Measurements from ENCODE around the gene VIP. TPM values are rescaled to one million over a fixed set of nuclear protein-coding genes. Genes with fewer than 3 reads are reported as not detected.

VIP gene
- total RNA-seq, 4 donors from 2014 or later, result 1.6 to 4.0 (median 2.2) TPM; not detected in 1

DNA sequence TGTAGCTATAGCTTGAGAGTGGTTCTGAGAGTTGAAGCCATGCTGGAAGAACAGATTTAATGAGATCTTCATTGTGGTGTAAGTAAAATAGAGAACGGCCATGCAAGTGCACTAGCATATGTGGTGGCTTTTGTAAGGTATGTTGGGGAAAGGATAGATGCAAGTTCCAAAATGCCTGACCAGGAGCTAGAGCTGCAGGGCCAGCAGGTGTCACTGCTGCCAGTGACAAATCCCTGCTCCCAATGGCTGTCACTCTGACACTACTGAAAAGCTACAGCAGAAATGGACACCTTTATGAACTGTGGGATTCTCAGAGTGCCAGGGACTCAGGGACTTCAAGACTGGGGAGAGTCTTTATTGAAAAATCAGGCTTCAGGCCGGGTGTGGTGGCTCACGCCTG is 23.1 kb upstream of the VIP start:
- no peaks in the 10 kb centered on the region for H3K27me3 ChIP-seq
- H3K4me1 ChIP-seq, result no peaks in the 10 kb centered on the region
- intact Hi-C loops (cut with DNase I), result no loop called here
- H3K36me3 ChIP-seq, result no peaks in the 10 kb centered on the region
- DNase-seq, result no peak
- H3K27ac ChIP-seq, result no peak overlapping the region
- no peak overlapping the region for H3K4me3 ChIP-seq (replicated peaks in 1 of 3)
- TF ChIP-seq, protein P1, sequence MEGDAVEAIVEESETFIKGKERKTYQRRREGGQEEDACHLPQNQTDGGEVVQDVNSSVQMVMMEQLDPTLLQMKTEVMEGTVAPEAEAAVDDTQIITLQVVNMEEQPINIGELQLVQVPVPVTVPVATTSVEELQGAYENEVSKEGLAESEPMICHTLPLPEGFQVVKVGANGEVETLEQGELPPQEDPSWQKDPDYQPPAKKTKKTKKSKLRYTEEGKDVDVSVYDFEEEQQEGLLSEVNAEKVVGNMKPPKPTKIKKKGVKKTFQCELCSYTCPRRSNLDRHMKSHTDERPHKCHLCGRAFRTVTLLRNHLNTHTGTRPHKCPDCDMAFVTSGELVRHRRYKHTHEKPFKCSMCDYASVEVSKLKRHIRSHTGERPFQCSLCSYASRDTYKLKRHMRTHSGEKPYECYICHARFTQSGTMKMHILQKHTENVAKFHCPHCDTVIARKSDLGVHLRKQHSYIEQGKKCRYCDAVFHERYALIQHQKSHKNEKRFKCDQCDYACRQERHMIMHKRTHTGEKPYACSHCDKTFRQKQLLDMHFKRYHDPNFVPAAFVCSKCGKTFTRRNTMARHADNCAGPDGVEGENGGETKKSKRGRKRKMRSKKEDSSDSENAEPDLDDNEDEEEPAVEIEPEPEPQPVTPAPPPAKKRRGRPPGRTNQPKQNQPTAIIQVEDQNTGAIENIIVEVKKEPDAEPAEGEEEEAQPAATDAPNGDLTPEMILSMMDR (IDR thresholded peaks at IDR 0.05), result no peak
- no peak for TF ChIP-seq POLR2A (IDR thresholded peaks at IDR 0.05)
- no peaks in the 10 kb centered on the region for H3K9me3 ChIP-seq
- 94 to 96% methylated on average over 3 of the region's 3 CpGs for WGBS, 2 donors

DNA sequence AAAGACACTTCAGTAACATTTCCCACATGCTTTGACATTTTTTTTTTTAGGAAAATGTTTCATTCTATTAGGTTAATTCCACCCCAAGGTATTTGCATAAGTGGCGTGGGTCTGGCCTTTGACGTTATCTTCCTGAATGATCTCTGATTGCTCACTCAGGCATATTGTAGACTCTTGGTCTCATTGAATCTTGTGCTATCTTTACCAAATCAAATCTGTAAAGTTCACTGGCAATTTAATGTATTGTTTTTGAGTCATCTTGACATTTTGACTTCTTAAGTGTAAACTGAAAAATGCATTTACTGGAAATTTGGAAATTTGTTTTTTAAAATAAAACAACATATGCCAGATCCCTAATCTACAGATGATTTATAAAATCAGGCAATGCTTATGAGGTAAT is 16.0 kb upstream of the VIP start:
- Histone ChIP-seq H3K9me3 (no peaks in the 10 kb centered on the region), H3K36me3 (no peaks in the 10 kb centered on the region), H3K27ac (no peak overlapping the region), H3K27me3 (no peaks in the 10 kb centered on the region), H3K4me1 (no peaks in the 10 kb centered on the region), H3K4me3 (replicated peaks in 1 of 3) (no peak overlapping the region)
- intact Hi-C loops (cut with DNase I), result no loop called here
- TF ChIP-seq POLR2A (IDR thresholded peaks at IDR 0.05), result no peak
- TF ChIP-seq, protein P1 (IDR thresholded peaks at IDR 0.05), result no peak
- no peak for DNase-seq
- WGBS, 2 donors, result 62 to 65% methylated on average over 2 of the region's 2 CpGs

DNA sequence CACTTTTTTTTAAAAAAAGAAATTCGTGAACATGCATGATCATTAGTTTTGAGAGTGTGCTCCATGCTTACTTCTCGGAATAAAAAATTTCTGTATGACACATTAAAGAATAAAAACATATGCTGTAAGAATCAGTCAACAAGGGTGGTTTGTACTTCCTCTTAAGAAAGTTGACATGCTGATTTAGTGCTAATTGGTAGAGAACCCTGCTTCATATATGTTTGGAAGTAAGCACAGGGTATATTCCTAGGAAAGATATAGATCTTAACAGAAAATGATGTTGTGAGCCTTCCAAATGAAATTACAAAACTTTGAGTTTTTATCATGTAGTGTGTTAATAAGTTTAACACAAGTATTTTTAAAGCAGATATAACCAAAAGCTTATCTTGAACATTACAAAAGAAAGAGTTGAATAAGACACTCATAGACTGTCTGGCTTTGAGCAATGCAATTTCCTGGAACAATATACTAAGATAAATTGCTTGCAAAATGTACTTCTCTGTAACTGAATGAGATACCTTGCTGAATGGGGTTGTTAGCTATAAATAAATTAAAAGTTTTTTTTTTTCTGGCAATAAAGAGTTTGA is 13.8 kb upstream of the VIP start:
- Histone ChIP-seq H3K4me1 (no peaks in the 10 kb centered on the region), H3K27me3 (no peaks in the 10 kb centered on the region), H3K4me3 (replicated peaks in 1 of 3) (no peak overlapping the region), H3K27ac (no peak overlapping the region), H3K36me3 (no peaks in the 10 kb centered on the region), H3K9me3 (no peaks in the 10 kb centered on the region)
- intact Hi-C loops (cut with DNase I), result no loop called here
- WGBS, 2 donors, result 79 to 86% methylated on average over 2 of the region's 2 CpGs
- TF ChIP-seq POLR2A (IDR thresholded peaks at IDR 0.05), result no peak
- TF ChIP-seq, protein P1 (IDR thresholded peaks at IDR 0.05), result no peak
- DNase-seq, result no peak

DNA sequence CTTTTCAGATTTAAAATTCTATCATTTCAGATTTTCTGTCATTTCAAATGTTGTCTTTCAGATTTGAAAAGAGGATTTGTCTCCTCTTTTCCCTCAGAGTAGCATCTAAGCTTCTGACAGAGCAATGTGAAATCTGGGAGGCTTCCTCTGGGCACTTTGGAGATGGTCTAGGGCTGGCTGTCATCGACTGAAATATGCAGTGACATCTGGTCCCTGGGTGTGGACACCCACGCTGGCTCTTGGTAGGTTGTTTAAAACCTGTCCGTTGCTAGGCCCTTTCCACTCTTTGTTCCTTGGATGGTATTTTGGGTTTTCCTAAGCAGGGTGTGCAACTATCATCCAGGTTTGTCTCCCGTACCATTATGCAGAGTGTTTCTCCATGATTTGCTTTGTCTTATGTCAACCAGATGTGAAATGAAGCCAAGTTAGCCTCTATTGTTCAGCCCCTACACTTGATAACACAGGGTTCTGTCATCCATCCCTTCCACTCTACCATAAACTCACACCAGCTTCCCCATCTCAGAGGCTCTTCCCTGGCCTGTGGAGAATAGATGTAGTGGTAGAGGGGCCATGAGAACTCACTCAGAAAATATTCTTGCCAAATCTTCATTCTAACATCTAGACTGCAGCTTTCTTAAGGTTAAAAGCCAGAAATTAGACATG is 5.0 kb upstream of the VIP start:
- WGBS, 2 donors, result 75 to 80% methylated on average over 4 of the region's 4 CpGs
- TF ChIP-seq POLR2A (IDR thresholded peaks at IDR 0.05), result no peak
- TF ChIP-seq, protein P1 (IDR thresholded peaks at IDR 0.05), result no peak
- no peaks in the 10 kb centered on the region for H3K4me1 ChIP-seq
- H3K27ac ChIP-seq, result no peak overlapping the region
- DNase-seq, result no peak
- H3K36me3 ChIP-seq, result no peaks in the 10 kb centered on the region
- intact Hi-C loops (cut with DNase I), result no loop called here
- no peak overlapping the region for H3K4me3 ChIP-seq (replicated peaks in 1 of 3)
- no peaks in the 10 kb centered on the region for H3K9me3 ChIP-seq
- H3K27me3 ChIP-seq, result no peaks in the 10 kb centered on the region

DNA sequence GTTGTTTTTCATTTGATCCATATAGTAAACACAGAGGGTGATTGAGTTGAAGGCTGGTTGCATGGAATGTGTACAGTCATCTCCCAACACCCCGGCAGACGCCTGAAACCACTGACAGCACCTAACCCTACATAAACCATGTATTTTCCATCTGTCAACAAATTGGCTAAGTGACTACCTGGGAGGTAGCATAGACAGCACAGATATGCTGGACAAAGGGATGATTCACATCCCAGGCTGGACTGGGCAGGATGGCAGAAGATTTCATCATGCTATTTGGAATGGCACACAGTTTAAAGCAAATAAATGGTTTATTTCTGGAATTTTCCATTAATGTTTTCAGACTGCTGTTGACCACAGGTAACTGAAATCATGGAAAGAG is 4.4 kb upstream of the VIP start:
- Histone ChIP-seq H3K4me3 (replicated peaks in 1 of 3) (no peak overlapping the region), H3K4me1 (no peaks in the 10 kb centered on the region), H3K27ac (no peak overlapping the region), H3K36me3 (no peaks in the 10 kb centered on the region), H3K27me3 (no peaks in the 10 kb centered on the region), H3K9me3 (no peaks in the 10 kb centered on the region)
- intact Hi-C loops (cut with DNase I), result no loop called here
- no peak for DNase-seq
- WGBS, 2 donors, result 79 to 90% methylated on average over 2 of the region's 2 CpGs
- no peak for TF ChIP-seq POLR2A (IDR thresholded peaks at IDR 0.05)
- TF ChIP-seq, protein P1 (IDR thresholded peaks at IDR 0.05), result no peak

All from thyroid gland (tissue), 4 donors.